ENCODE data around the gene CYB5A. TPM values are rescaled to one million over a fixed set of nuclear protein-coding genes. Genes with fewer than 3 reads are reported as not detected.

Gene CYB5A
- total and polyA plus RNA-seq, 2 of the 8 experiments (the other 6 are each of a cell fraction or from before 2014, with no cell fraction given), result 154 to 195 TPM

DNA sequence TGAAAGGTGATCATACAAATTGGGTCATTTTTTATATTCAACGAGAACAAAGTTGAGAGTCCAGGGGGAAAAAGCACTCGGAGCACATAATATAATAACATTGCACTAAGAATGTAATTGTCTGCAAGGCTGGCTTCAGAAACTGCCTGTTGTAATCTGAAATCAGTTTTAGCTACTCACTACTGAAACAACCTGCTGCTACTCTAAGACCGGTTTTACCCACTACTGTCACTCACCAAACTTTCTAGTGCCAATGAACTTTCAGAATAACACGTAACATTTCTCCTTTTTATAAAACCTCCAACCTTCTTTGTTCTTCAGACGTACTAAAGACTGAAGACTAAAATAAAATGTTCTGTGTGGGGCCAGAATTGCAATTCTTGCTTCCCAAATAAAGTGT is 11.5 kb upstream of the CYB5A start (continued):
- TF ChIP-seq SIRT6 (IDR thresholded peaks at IDR 0.05; ENCODE audit: low read length) (no peak), SIN3A (conservative IDR thresholded peaks at IDR 0.05 in 1 of 2, IDR thresholded peaks at IDR 0.05 in 1 of 2; ENCODE audit: low read depth in 1 of 2, low read length in 2 of 2) (no peak), SUZ12 (IDR thresholded peaks at IDR 0.05; ENCODE audit: low read length) (no peak)

Data from H1 (cell line).